HG02870 (cell line): ENCODE measurements around the gene TRMT61A.

Source experiments
- ATAC-seq: cut with Tn5 transposase; IDR thresholded peaks from one replicate; pipeline ENCODE4 v1.9.1; 2021; ENCODE audit warnings: mild to moderate bottlenecking, moderate library complexity; ENCODE audit not compliant: unreplicated experiment

TRMT61A gene

GRCh38 chr14:103528587-103529382 lies at the start of gene TRMT61A:
Gene TRMT61A, plus strand, starts transcription at chr14:103529196. Its CDS starts 783 bp downstream, at chr14:103529979.
- peak; percentile 31 for ATAC-seq

GRCh38 chr14:103480595-103480994 lies 48.4 kb upstream of the TRMT61A start:
- ATAC-seq: peak; percentile 76

- no peak for ATAC-seq
Measured at GRCh38 chr14:103483600-103483999, 45.4 kb upstream of the TRMT61A start.

- ATAC-seq: no peak
Measured at GRCh38 chr14:103485504-103485903, 43.5 kb upstream of the TRMT61A start.

GRCh38 chr14:103488071-103488470 lies 40.9 kb upstream of the TRMT61A start:
- no peak for ATAC-seq

GRCh38 chr14:103488960-103489359 lies 40.0 kb upstream of the TRMT61A start:
- no peak for ATAC-seq

GRCh38 chr14:103489621-103490020 lies 39.4 kb upstream of the TRMT61A start:
- ATAC-seq: no peak

- no peak for ATAC-seq
Measured at GRCh38 chr14:103491691-103492090, 37.3 kb upstream of the TRMT61A start.

GRCh38 chr14:103492156-103492925 lies 36.7 kb upstream of the TRMT61A start:
- no peak for ATAC-seq

GRCh38 chr14:103495854-103496253 lies 33.1 kb upstream of the TRMT61A start:
- no peak for ATAC-seq

GRCh38 chr14:103496776-103497175 lies 32.2 kb upstream of the TRMT61A start:
- no peak for ATAC-seq

GRCh38 chr14:103499709-103500108 lies 29.3 kb upstream of the TRMT61A start:
- no peak for ATAC-seq

GRCh38 chr14:103500148-103500990 lies 28.6 kb upstream of the TRMT61A start:
- ATAC-seq: no peak

- no peak for ATAC-seq
Measured at GRCh38 chr14:103501041-103501870, 27.7 kb upstream of the TRMT61A start.

- ATAC-seq: no peak
Measured at GRCh38 chr14:103501921-103502669, 26.9 kb upstream of the TRMT61A start.

GRCh38 chr14:103502877-103503276 lies 26.1 kb upstream of the TRMT61A start:
- ATAC-seq: no peak

- ATAC-seq: no peak
Measured at GRCh38 chr14:103503296-103503695, 25.7 kb upstream of the TRMT61A start.

- ATAC-seq: no peak
Measured at GRCh38 chr14:103504991-103505565, 23.9 kb upstream of the TRMT61A start.

GRCh38 chr14:103507751-103508150 lies 21.2 kb upstream of the TRMT61A start:
- ATAC-seq: no peak
